ENCODE measurements around the gene PGRMC2.

Gene PGRMC2

GRCh38 chr4:128227991-128228571, 59.5 kb downstream of the PGRMC2 start:
- no peak for DNase-seq (ENCODE audit: low read depth)
- no peak for TF ChIP-seq CTCF (conservative IDR thresholded peaks at IDR 0.05; ENCODE audit: control insufficient read depth, insufficient read depth, low read depth, low read length)
- no peak overlapping the region for H3K4me3 ChIP-seq (ENCODE audit: control insufficient read depth, low read depth, low read length)

GRCh38 chr4:128225148-128225547, 62.5 kb downstream of the PGRMC2 start:
- DNase-seq (ENCODE audit: low read depth): peak; percentile 24
- no peak for TF ChIP-seq CTCF (conservative IDR thresholded peaks at IDR 0.05; ENCODE audit: control insufficient read depth, insufficient read depth, low read depth, low read length)
- no peak overlapping the region for H3K4me3 ChIP-seq (ENCODE audit: control insufficient read depth, low read depth, low read length)

GRCh38 chr4:128221586-128221985, 66.0 kb downstream of the PGRMC2 start:
- TF ChIP-seq CTCF (conservative IDR thresholded peaks at IDR 0.05; ENCODE audit: control insufficient read depth, insufficient read depth, low read depth, low read length): no peak
- DNase-seq (ENCODE audit: low read depth): no peak

GRCh38 chr4:128220286-128221235, 67.1 kb downstream of the PGRMC2 start:
- DNase-seq (ENCODE audit: low read depth): peak; percentile 75
- peak; percentile 24 for TF ChIP-seq CTCF (conservative IDR thresholded peaks at IDR 0.05; ENCODE audit: control insufficient read depth, insufficient read depth, low read depth, low read length)

More at GRCh38 chr4:128221586-128221985, 66.0 kb downstream of the PGRMC2 start:
- no peak overlapping the region for H3K4me3 ChIP-seq (ENCODE audit: control insufficient read depth, low read depth, low read length)

More at GRCh38 chr4:128220286-128221235, 67.1 kb downstream of the PGRMC2 start:
- no peak overlapping the region for H3K4me3 ChIP-seq (ENCODE audit: control insufficient read depth, low read depth, low read length)

Data from fibroblast of mammary gland (primary cell).